Stimulated activated CD8-positive, alpha-beta memory T cell treated with anti-CD3 and anti-CD28 coated beads, Interleukin-4, amount 100 ng/mL, for 24 hours (primary cell): ENCODE measurements around the gene LBHD2.

Source experiments
- DNase-seq: peaks from one replicate; pipeline ENCODE4 v3.0.0-alpha.2; 2020; ENCODE audit warnings: low read depth

Gene LBHD2

GRCh38 chr14:103068351-103069073, 15.5 kb upstream of the LBHD2 start:
- DNase-seq, result no peak

- DNase-seq, result no peak
Observed at GRCh38 chr14:103070263-103070885, 13.6 kb upstream of the LBHD2 start.

- no peak for DNase-seq
Observed at GRCh38 chr14:103070971-103071542, 13.0 kb upstream of the LBHD2 start.

GRCh38 chr14:103071544-103072251, 12.3 kb upstream of the LBHD2 start:
- no peak for DNase-seq

- DNase-seq, result no peak
Observed at GRCh38 chr14:103072595-103073366, 11.2 kb upstream of the LBHD2 start.

GRCh38 chr14:103073367-103073875, 10.6 kb upstream of the LBHD2 start:
- DNase-seq, result no peak

- no peak for DNase-seq
Observed at GRCh38 chr14:103073876-103074728, 9.9 kb upstream of the LBHD2 start.

- DNase-seq, result no peak
Observed at GRCh38 chr14:103074729-103075367, 9.2 kb upstream of the LBHD2 start.

- peak; percentile 54 for DNase-seq
Observed at GRCh38 chr14:103078420-103078749, 5.6 kb upstream of the LBHD2 start.

GRCh38 chr14:103078860-103079587, 5.0 kb upstream of the LBHD2 start:
- no peak for DNase-seq

GRCh38 chr14:103081951-103082350, 2.1 kb upstream of the LBHD2 start:
- DNase-seq, result no peak

- DNase-seq, result no peak
Observed at GRCh38 chr14:103085106-103086091, 1.4 kb downstream of the LBHD2 start.

- no peak for DNase-seq
Observed at GRCh38 chr14:103086771-103087342, 2.8 kb downstream of the LBHD2 start.

- no peak for DNase-seq
Observed at GRCh38 chr14:103087343-103087835, 3.4 kb downstream of the LBHD2 start.

- DNase-seq, result no peak
Observed at GRCh38 chr14:103088921-103089320, 4.9 kb downstream of the LBHD2 start.

GRCh38 chr14:103089386-103090335, 5.7 kb downstream of the LBHD2 start:
- no peak for DNase-seq

GRCh38 chr14:103090481-103091020, 6.5 kb downstream of the LBHD2 start:
- DNase-seq, result no peak
